ENCODE measurements around the gene RIOK1. TPM values are rescaled to one million over a fixed set of nuclear protein-coding genes. Genes with fewer than 3 reads are reported as not detected.
A peak's percentile ranks its signal among the peaks of the same experiment; 100 is the strongest.

The RIOK1 gene
- total and polyA plus RNA-seq, 2 experiments from 2014 or later: 15.5 to 19.6 TPM

DNA sequence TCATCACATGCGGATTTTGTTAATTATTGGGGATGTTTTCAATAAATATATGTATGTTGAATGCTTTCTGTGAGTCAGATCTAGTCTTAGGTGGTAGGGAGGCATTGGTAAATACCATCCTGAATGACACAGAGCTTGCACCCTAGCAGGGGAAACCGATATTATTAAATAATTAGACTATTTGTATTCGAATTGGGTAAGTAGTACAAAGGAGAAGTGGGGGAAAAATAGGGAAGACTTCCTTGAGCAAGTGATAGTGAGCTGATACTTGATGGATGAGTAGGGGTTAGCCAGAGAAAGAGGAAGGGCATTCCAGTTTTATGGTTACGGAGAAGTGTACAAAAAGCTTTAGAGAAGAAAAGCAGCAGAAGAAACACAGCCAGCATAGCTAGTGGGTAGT lies 1.5 kb downstream of the RIOK1 start:
- no peaks in the 10 kb centered on the region for H3K36me3 ChIP-seq (replicated peaks; ENCODE audit: insufficient read depth, low read depth)
- no peak for DNase-seq (ENCODE audit: low spot score)
- no peaks in the 10 kb centered on the region for H4K20me1 ChIP-seq (ENCODE audit: insufficient read depth, poor library complexity, severe bottlenecking)
- H3K4me2 ChIP-seq: peak overlapping the region; percentile 96
- H3K27me3 ChIP-seq: no peaks in the 10 kb centered on the region
- no peaks in the 10 kb centered on the region for H3K9me3 ChIP-seq (ENCODE audit: low read depth)
- TF ChIP-seq, protein P1, sequence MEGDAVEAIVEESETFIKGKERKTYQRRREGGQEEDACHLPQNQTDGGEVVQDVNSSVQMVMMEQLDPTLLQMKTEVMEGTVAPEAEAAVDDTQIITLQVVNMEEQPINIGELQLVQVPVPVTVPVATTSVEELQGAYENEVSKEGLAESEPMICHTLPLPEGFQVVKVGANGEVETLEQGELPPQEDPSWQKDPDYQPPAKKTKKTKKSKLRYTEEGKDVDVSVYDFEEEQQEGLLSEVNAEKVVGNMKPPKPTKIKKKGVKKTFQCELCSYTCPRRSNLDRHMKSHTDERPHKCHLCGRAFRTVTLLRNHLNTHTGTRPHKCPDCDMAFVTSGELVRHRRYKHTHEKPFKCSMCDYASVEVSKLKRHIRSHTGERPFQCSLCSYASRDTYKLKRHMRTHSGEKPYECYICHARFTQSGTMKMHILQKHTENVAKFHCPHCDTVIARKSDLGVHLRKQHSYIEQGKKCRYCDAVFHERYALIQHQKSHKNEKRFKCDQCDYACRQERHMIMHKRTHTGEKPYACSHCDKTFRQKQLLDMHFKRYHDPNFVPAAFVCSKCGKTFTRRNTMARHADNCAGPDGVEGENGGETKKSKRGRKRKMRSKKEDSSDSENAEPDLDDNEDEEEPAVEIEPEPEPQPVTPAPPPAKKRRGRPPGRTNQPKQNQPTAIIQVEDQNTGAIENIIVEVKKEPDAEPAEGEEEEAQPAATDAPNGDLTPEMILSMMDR (IDR thresholded peaks at IDR 0.05; ENCODE audit: poor library complexity): no peak
- no peak for TF ChIP-seq EZH2 (IDR thresholded peaks at IDR 0.05; ENCODE audit: borderline replicate concordance)
- no peak for TF ChIP-seq EZH2phosphoT487 (IDR thresholded peaks at IDR 0.05; ENCODE audit: low read depth, severe bottlenecking, unreplicated experiment)
- no peak overlapping the region for H3K4me3 ChIP-seq
- H3K4me1 ChIP-seq (ENCODE audit: insufficient read depth): peaks cover 15% of the 10 kb centered on the region
- H3K9me2 ChIP-seq (replicated peaks; ENCODE audit: insufficient read depth): no peaks in the 10 kb centered on the region
- H2AFZ ChIP-seq: no peak overlapping the region
- WGBS (ENCODE audit: low lambda C conversion rate, missing lambda C conversion rate): 90% methylated on average over 4 of the region's 4 CpGs
- H3K27ac ChIP-seq: no peak overlapping the region
- H3K79me2 ChIP-seq: peaks cover 39% of the 10 kb centered on the region

DNA sequence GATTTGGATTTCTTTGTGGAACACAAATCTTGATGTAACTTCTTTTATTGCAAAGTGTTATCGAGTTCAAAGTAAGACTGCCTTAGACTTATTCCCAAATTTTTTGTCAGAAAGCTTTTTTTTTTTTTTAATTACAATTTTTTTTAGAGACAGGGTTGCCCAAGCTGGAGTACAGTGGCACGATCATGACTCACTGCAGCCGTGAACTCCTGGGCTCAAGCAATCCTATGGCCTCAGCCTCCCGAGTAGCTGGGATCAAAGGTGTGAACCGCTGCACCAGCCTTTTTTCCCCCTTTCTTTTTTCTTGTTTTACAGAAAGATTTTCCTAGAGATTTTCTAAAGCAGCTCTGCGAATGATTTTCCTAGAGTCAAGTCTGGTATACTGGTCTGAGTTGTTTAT lies 2.8 kb downstream of the RIOK1 start:
- TF ChIP-seq EZH2 (IDR thresholded peaks at IDR 0.05; ENCODE audit: borderline replicate concordance): no peak
- no peak for TF ChIP-seq EZH2phosphoT487 (IDR thresholded peaks at IDR 0.05; ENCODE audit: low read depth, severe bottlenecking, unreplicated experiment)
- TF ChIP-seq, protein P1 (IDR thresholded peaks at IDR 0.05; ENCODE audit: poor library complexity): no peak
- 64% methylated on average over 6 of the region's 6 CpGs for WGBS (ENCODE audit: low lambda C conversion rate, missing lambda C conversion rate)
- H3K27ac ChIP-seq: no peak overlapping the region

DNA sequence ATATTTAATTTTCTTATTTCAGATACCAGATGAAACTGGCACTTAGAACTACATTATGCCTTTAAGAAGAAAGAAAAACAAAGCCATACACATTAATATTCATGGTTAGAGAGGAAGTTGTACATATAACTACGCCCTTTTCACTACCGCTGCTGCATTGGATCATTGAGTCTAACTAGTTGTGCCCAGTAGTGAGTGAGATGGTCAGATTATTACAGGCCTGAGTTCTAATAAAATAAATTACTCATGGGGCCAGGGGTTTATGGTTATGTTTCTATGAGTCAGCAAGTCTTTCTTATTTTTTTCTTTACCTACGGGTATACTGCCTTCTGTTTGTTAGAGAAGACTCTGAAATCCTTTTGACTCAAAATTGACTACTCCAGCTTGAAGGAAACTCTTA lies 11.5 kb downstream of the RIOK1 start:
- Histone ChIP-seq H3K27ac (no peak overlapping the region), H3K4me2 (no peak overlapping the region), H3K9me3 (ENCODE audit: low read depth) (no peaks in the 10 kb centered on the region), H3K27me3 (no peaks in the 10 kb centered on the region), H3K79me2 (no peaks in the 10 kb centered on the region), H3K4me3 (no peak overlapping the region), H3K9me2 (replicated peaks; ENCODE audit: insufficient read depth) (no peaks in the 10 kb centered on the region), H2AFZ (no peak overlapping the region), H3K36me3 (replicated peaks; ENCODE audit: insufficient read depth, low read depth) (no peaks in the 10 kb centered on the region), H3K4me1 (ENCODE audit: insufficient read depth) (no peaks in the 10 kb centered on the region), H4K20me1 (ENCODE audit: insufficient read depth, poor library complexity, severe bottlenecking) (no peaks in the 10 kb centered on the region)
- no peak for DNase-seq (ENCODE audit: low spot score)
- WGBS (ENCODE audit: low lambda C conversion rate, missing lambda C conversion rate): 89% methylated on average over 3 of the region's 3 CpGs
- TF ChIP-seq EZH2phosphoT487 (IDR thresholded peaks at IDR 0.05; ENCODE audit: low read depth, severe bottlenecking, unreplicated experiment): no peak
- TF ChIP-seq, protein P1 (IDR thresholded peaks at IDR 0.05; ENCODE audit: poor library complexity): no peak
- TF ChIP-seq EZH2 (IDR thresholded peaks at IDR 0.05; ENCODE audit: borderline replicate concordance): no peak

More for the DNA sequence above, 2.8 kb downstream of the RIOK1 start:
- no peaks in the 10 kb centered on the region for H3K27me3 ChIP-seq
- no peak overlapping the region for H3K4me3 ChIP-seq
- peak overlapping the region; percentile 96 for H3K4me2 ChIP-seq
- no peaks in the 10 kb centered on the region for H3K9me2 ChIP-seq (replicated peaks; ENCODE audit: insufficient read depth)
- DNase-seq (ENCODE audit: low spot score): peak; percentile 27
- no peaks in the 10 kb centered on the region for H4K20me1 ChIP-seq (ENCODE audit: insufficient read depth, poor library complexity, severe bottlenecking)
- no peaks in the 10 kb centered on the region for H3K9me3 ChIP-seq (ENCODE audit: low read depth)
- H3K4me1 ChIP-seq (ENCODE audit: insufficient read depth): peaks cover 15% of the 10 kb centered on the region
- peaks cover 39% of the 10 kb centered on the region for H3K79me2 ChIP-seq
- no peaks in the 10 kb centered on the region for H3K36me3 ChIP-seq (replicated peaks; ENCODE audit: insufficient read depth, low read depth)
- H2AFZ ChIP-seq: no peak overlapping the region

DNA sequence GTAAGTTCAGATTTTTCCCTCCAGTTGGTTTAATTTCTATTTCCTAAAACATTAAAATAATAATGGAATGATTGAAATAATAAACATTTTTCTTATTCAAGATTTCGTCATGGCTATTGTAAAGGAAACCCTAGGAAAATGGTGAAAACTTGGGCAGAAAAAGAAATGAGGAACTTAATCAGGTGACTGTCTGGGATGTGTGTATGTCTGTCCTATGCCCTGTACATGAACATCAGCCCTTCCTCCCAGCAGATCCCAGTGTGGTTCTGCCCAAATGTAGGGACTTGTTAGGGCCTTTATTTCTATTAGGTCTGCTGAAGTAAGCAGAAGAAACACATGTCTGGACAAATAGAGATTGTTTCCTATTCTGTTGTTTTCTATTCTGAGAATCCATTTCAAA lies 13.1 kb downstream of the RIOK1 start:
- H3K4me3 ChIP-seq: no peak overlapping the region
- no peaks in the 10 kb centered on the region for H3K27me3 ChIP-seq
- DNase-seq (ENCODE audit: low spot score): no peak
- no peaks in the 10 kb centered on the region for H3K79me2 ChIP-seq
- H3K9me3 ChIP-seq (ENCODE audit: low read depth): no peaks in the 10 kb centered on the region
- no peaks in the 10 kb centered on the region for H3K4me1 ChIP-seq (ENCODE audit: insufficient read depth)
- no peak overlapping the region for H3K4me2 ChIP-seq
- TF ChIP-seq, protein P1 (IDR thresholded peaks at IDR 0.05; ENCODE audit: poor library complexity): no peak
- TF ChIP-seq EZH2 (IDR thresholded peaks at IDR 0.05; ENCODE audit: borderline replicate concordance): no peak
- no peak for TF ChIP-seq EZH2phosphoT487 (IDR thresholded peaks at IDR 0.05; ENCODE audit: low read depth, severe bottlenecking, unreplicated experiment)
- H3K27ac ChIP-seq: no peak overlapping the region
- H2AFZ ChIP-seq: no peak overlapping the region
- H3K9me2 ChIP-seq (replicated peaks; ENCODE audit: insufficient read depth): no peaks in the 10 kb centered on the region
- H3K36me3 ChIP-seq (replicated peaks; ENCODE audit: insufficient read depth, low read depth): no peaks in the 10 kb centered on the region
- 95% methylated on average over 1 of the region's 1 CpG for WGBS (ENCODE audit: low lambda C conversion rate, missing lambda C conversion rate)
- H4K20me1 ChIP-seq (ENCODE audit: insufficient read depth, poor library complexity, severe bottlenecking): no peaks in the 10 kb centered on the region

Data from hepatocyte (in vitro differentiated cells).